CD4-positive, alpha-beta T cell treated with Interleukin-2 at 100 ng/mL for 4 hours (primary cell): ENCODE results near the gene SELL.
"Not testable (repeated sequence)": the region's sequence is repeated elsewhere in the genome, so short reads cannot be mapped to it uniquely, and the experiment has no call there.

Experiments
- DNase-seq: peaks from one replicate; pipeline ENCODE4 v3.0.0-alpha.2; 2020; ENCODE audit warnings: low spot score

Gene SELL

DNA sequence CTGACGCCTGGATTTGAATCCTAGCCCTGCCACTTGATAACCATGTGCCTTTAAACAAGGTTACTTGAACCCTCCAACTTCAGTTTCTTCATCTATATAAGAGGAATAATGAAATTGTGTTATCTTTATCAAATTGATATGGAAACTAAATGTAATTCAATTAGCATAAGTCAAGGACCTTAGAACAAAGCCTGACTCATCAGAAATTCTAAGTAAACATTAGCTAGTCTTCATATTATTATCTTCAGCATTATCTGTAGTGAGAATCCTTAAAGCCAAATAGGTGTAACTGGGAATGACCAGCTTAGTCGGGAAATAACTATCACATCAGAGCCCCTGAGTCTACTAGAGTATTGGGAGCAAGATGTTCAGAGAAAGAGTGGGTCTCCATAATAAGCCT, 6.6 kb downstream of the SELL start:
- DNase-seq = no peak

DNA sequence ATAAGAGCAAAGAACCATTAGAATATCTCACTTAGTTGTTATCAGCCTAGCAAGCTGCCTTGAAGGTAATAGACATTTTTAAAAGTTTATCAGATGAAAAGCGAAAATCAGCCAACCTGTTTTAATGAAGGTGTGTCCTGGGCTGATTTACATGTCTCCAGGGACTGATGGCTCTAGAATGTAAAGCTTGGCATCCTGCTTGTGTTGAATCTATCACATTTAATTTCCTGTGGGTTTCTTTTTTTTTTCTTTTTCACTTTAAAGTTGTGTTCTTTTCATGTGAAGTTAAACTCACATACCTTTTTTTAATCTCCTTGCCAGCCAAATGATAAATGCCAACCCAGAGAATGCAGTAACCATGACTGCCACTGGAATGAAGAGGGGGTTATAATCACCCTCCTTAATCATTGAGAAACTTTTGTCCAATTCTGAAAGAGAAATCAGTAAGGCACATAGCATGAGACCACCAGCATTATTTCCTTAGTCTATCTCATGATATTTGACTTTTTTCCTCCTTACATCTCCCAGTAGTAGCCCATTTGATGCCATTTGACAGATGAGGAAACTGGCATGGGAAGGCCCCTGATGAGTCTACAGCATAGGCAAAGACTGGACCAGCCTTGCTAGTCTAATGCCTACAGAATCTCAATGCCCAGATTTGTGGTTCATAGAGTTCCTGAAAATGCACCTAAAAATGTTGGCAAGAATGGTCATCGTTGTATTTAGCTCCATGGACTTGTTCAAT, 10.0 kb downstream of the SELL start:
- DNase-seq = peak; percentile 53

DNA sequence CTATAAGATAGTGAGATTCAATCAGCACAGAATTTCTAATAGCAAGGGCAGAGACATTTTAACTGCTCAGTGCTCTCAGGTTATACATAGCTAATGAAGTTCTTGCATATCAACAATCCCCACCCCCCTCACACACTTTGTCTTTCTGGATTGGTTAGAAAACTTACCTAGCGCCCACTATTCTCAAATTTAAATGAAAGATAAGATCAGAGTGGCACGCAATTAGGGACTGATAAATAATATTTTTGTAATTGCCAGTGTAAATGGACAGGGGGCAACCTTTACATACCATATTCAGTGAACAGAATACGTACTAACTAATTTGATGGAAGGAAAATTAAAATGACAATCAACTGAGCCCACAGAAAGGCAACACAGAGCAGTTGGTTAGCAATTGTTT, 11.7 kb downstream of the SELL start:
- DNase-seq = peak; percentile 30

DNA sequence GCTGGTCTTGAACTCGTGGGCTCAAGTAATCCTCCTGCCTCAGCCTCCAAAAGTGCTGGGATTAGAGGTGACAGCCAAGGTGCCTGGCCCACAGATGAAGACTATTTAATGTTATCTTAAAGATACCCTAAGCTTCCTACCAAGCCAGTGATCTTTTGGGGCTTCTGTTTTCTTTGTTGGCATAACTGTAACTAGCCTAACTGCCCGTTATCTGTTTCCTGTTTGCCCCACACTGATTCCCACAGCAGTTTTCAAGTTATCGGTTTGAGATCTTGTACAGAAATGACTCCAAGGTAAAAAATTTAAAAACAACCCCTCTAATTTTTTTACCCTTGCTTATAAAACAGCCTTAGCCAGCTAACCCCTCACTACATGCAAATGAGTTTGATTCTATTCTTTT, 12.4 kb downstream of the SELL start:
- DNase-seq = no peak

DNA sequence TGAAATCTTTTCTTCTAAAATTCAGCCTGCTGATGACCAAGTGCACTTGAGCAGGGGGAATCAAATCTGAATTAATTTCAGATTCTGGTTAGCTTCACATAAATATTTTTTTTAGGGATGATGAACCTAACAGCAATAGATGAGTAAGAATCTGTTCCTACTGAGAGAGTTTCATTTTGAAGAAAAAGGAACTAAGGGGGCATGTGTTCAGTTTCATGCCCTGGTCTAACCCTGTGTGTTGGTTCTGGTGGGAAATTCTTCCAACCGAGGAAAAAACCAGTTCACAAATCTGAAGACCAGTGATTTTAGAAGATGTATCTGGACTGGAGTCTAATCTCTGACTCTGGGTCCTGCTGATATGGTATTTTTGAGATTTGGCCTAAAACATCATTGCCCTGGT, 13.7 kb downstream of the SELL start:
- DNase-seq = no peak

DNA sequence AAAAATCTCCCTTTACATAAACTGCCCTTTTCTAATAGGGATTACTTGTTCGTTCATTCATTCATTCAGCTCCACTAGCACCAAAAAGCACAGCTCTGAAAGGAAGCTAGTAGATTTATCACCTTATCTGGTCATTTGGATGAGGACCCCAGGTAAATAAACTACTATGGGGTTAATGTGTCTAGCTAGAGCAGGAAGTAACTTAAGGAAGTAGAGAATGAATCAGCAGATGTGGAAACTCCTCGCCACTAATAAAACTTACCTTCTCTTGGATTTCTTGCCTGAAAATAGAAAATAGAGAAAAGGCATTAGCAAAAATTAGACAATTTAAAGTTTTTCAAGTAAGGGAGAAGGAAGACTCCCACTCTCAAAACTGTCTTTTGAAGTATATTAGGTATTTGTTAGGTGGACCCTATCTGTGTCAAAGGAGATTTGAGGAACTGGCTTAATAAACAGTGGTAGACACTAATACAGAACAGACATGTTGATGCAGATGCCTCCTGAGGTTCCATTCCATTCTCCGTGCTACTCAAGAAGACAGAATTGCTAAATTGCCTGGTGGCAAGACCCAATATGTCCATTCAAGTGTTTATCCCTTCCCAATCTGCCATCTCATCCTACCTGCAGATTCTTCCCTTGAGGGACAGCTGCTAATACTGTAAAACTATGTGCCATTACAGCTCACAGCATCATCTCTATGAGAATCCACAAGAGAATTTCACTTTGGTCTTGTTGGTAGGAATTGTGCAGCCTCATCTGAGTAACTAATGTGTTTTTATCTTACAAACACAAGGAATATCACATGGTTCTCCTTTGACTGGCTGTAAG, 14.9 kb downstream of the SELL start:
- no peak for DNase-seq

DNA sequence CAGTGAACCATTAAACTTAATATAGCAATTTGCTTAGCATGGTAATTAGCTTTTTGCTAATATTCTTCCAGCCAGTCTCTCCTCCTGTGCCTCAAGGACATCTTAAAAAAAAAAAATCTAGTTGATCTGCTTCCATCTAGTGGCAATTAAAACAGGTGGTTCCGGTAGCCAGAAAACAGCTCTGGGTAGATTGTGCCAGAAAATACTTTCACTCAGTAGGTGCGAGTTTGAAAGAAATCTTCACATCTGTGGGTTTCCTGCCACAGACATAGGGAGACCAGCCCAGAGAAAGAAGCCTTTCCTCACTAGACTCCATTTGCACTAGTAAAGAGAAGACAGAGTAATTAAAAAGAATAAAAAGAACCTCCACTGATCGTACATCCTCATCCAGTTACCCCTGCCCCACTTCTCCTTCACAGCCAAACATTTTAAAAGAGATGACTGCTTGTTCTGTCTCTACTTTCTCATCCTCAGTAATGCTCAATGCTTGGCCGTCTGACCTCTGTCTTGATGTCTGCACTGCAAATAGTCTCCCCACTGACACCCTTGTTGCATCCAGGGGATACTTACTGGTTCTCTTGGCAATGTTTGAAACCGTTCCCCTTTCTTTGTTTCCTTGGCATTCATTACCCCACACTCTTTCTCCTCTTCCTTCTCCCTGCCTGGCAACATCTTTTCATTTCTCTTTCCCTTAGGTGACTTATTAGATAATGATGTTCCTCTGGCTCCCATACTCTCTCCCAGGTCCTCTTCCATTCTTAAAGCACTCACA, 16.9 kb downstream of the SELL start:
- peak; percentile 77 for DNase-seq

DNA sequence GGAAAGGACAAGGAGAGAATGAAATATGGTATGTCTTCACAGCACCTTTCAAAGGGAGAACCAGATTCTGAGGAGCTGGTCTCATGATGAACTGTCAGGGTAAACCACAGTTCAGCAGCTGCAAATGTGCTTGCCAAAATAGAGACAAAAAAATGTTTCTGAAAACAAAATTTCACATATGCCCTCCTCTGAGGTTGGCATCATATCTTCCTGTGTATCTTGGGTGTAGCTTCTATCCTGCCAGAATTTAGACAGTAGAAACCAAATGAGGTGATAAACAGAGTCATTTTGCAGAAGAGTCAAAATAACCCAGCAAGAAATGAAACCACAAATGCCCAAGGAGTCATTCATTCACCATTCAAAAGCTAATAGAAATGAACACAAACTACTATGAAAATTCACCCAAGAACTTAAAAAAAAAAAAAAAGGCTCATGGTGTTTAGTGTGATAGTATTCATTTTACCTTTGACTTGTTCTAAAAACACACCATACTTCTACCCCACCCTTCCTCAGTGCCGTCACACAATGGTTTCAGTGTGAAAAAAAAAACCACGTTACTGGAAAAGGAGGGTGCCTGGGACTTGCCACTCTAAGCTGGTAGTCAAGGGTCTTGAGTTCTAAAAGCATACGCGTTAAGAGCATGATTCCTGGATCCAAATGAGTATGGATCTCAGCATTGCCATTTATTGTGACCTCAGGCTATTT, 18.5 kb downstream of the SELL start:
- peak; percentile 86 for DNase-seq

DNA sequence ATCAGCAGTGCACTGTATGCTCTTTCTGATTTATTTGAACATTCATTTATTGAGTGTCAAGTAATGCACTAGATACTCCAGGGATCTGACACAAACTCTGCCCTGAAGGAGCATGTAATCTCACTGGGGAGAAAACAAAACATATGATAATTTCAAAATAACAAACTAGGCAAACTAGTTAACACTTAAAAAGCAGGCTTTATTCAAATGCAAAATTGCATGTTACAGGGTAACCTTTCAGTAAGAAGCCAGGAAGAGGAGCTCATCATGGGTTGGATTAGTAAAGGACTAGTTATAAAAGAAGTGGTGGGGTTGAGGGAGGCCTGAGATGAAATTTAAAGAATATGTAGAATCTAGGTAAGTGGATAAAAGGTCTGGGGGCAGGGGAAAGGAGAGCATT, 20.9 kb downstream of the SELL start:
- DNase-seq = no peak

DNA sequence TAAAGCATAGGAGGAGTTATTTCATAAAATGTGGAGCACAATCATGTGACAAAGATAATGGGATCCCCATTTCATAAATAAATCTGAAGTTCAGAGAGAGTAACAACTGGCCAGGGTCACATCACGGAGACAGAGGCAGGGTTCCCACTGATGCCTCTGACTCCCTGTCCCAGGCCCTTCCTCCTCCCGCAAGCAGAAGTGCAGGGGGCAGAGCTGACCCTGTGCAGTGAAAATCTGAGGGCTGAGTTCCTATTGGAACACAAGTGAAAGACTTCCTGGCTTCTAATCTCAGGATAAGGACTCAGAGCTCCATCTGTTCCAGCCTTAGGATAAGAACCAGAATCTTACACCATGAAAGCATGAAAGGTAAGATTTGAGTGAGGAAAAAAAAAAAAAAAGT, 22.0 kb downstream of the SELL start:
- DNase-seq = no peak

DNA sequence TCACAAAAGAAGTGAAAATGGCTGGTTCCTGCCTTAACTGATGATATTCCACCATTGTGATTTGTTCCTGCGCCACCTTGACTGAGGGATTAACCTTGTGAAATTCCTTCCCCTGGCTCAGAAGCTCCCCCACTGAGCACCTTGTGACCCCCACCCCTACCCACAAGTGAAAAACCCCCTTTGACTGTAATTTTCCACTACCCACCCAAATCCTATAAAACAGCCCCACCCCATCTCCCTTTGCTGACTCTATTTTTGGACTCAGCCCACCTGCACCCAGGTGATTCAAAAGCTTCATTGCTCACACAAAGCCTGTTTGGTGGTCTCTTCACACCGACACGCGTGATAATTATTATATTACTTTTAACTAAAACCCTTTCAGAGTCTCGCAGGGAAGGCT, 23.0 kb downstream of the SELL start:
- DNase-seq = not testable (repeated sequence)

DNA sequence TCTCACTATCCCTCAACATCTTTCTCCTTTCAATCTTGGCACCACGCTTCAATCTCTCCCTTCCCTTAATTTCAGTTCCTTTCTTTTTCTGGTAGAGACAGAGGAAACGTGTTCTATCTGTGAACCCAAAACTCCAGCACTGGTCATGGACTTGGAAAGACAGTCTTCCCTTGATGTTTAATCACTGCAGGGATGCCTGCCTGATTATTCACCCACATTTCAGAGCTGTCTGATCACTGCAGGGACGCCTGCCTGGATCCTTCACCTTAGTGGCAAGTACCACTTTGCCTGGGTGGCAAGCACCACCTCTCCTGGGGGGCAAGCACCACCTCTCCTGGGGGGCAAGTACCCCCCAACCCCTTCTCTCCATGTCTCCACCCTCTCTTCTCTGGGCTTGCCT, 27.8 kb downstream of the SELL start:
- no peak for DNase-seq

DNA sequence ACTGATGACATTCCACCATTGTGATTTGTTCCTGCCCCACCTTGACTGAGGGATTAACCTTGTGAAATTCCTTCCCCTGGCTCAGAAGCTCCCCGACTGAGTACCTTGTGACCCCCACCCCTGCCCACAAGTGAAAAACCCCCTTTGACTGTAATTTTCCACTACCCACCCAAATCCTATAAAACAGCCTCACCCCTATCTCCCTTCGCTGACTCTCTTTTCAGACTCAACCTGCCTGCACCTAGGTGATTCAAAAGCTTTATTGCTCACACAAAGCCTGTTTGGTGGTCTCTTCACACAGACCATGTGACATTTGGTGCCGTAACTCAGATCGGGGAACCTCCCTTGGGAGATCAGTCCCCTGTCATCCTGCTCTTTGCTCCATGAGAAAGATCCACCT, 28.3 kb downstream of the SELL start:
- not testable (repeated sequence) for DNase-seq

DNA sequence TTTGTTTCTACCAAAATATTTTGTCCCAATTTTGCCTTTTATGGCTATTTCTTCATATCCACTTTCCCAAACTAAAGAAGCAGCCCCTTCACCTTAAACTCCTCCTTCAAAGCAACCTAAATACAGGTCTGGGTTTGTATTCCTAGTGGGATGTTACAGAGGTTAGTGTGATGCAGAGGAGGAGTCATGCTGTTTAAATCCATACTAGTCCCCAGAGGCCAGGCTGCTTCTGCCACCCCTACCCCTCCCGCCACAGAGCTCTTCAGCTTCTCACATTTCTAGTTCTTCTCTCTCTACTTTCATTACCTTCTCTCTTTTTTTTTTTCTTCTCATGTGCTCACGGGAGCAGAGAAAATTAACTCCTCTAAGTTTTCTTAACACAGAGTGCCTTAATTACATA, 29.3 kb downstream of the SELL start:
- no peak for DNase-seq

DNA sequence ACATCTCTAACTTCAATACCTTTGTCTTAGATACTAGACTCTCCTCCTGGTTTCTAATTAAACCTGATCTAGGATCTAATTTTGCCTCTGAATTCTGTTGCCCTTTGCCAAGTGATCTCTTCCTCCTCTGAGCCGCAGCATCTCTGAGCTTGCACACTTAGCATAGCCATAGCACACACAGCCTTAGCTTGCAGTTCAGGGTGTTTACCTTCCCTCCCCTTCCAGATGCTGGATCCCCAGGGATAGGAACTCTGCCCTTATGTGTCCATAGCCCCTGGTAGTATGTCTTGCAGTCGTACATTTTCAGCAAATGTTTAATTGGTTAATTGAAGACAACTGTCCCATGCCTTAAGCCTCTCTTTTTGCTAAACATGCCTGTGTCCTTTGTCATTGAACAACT, 30.3 kb downstream of the SELL start:
- DNase-seq = no peak

DNA sequence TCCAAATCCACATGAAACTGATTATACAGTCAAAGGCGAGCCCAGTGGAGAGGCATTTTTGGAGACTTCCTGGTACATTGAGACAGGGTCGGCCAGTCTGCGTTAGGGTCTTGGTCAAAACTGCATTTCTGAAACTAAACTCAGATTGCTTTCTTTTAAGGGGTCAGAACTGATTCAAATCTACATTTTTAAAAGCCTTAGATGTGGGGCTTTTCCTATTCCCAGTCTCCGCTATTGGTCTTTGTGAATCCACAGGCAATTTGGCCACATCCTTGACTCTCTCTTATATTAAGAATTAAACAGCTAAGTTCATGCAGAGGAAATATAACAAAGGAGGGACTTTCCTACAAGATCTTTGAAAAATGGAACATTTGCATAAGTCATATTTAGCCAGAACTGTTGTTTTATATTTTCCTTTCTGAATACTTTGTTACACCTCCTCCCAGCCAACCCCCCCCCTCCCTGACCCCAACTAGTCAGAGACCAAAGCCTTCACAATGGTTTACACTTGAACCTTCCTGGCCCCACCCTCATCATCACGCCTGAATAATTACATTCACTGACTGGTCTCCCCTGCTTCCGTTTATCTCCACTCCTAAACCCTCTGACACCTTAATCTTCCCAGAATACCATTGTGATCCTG, 30.9 kb downstream of the SELL start:
- peak; percentile 68 for DNase-seq

DNA sequence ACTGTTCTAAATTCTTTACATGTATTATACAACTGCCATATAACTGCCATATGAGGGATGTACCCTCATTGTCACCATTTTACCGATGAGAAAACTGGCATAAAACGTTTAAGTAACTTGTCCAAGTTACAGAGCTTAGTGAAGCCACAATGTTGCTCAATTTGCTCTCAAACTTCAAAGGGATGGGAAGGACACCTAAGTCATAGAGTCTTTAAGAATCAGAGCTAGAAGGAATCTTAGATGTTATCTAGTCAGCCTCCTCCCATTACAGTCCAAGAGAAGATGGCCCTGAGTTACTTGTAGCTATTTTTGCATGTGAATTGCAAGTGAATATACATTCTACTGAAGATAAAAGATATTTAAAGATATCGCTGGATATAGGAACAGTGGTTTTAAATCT, 31.7 kb downstream of the SELL start:
- DNase-seq = no peak

DNA sequence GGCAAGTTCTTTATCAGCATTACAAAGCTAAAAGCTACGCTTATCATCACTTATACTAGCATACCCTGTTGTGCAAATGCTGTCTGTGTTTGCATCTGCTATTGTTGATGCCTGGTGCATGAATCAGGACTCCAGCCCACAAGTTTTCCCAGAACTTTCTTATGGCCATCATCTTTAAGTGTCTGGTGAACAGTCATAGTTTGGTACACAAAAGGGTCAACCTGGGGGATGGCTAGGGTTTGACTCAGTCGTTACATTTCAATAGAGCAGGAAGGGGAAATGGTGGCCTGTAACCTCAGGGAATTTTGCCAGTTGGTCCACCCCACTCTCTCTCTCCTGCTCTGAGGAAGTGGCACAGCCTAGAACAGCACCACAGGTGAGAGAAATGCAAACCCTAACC, 35.4 kb downstream of the SELL start:
- DNase-seq = no peak

DNA sequence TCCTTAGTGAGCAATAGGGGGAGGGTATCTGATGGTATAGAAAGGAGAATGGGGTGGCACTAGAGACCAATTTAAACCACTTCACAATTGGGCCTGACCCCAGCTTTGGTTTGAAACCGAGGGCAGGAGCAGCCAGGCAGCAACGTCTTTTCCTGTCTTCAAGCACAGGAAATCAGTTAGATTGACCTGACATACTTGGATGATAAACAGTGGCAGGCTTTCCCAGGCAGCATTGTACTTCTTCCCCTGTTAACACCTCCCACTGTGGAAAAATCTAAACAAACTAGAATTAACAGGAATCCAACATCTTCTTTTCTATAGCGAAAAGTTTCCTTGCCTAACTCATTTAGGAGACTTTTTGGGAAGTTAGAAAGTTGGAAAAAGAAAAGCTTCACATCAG, 40.6 kb downstream of the SELL start:
- no peak for DNase-seq

DNA sequence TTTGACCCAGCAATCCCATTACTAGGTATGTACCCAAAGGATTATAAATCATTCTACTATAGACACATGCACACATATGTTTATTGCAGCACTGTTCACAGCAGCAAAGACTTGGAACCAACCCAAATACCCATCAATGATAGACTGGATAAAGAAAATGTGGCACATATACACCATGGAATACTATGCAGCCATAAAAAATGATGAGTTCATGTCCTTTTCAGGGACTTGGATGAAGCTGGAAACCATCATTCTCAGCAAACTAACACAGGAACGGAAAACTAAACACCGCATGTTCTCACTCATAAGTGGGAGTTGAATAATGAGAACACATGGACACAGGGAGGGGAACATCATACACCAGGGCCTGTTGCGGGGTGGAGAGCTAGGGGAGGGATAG, 41.2 kb downstream of the SELL start:
- not testable (repeated sequence) for DNase-seq

DNA sequence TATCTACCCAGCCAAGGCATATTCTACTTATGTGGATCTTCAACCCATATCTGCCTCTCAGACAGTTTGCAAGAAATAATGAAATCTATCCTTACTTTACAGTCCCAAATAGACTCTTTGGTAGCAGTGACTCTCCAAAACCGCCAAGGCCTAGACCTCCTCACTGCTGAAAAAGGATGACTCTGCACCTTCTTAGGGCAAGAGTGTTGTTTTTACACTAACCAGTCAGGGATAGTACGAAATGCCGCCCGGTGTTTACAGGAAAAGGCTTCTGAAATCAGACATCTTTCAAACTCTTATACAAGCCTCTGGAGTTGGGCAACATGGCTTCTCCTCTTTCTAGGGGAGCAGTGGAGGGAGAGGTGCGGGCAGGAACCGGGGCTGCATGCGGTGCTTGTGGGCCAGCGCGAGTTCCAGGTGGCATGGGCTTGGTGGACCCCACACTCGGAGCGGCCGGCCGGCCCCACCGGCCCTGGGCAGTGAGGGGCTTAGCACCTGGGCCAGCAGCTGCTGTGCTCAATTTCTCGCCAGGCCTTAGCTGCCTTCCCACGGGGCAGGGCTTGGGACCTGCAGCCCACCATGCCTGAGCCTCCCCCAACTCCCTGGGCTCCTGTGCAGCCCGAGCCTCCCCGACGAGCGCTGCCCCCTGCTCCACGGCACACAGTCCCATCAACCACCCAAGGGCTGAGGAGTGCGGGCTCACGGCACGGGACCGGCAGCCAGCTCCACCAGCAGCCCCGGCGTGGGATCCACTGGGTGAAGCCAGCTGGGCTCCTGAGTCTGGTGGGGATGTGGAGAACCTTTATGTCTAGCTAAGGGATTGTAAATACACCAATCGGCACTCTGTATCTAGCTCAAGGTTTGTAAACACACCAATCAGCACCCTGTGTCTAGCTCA, 43.5 kb downstream of the SELL start:
- DNase-seq = peak; percentile 25
